SK-N-SH treated with all-trans-retinoic acid at 6 μM for 48 hours (cell line): Measurements from ENCODE around the gene DDX27.

ENCODE experiments used
- ATAC-seq: fragments of 200-7000 bp; cut with Tn5 transposase; 3 replicates; pipeline ENCODE4 v1.9.1; 2020; ENCODE audit warnings: mild to moderate bottlenecking, moderate library complexity
- ARNTL ChIP-seq: fragments of 450-650 bp; formaldehyde crosslinking; IDR thresholded peaks from 2 replicates; pipeline ENCODE4 v1.5.0; 2020; ENCODE audit warnings: low read depth, mild to moderate bottlenecking, moderate library complexity, borderline replicate concordance
- BACH2 ChIP-seq: fragments of 250-450 bp; sonication (Bioruptor Pico); IDR thresholded peaks from 2 replicates; pipeline ENCODE4 v1.9.0; 2021; ENCODE audit warnings: mild to moderate bottlenecking, borderline replicate concordance
- CSDC2 ChIP-seq: fragments of 250-450 bp; sonication (Bioruptor Pico); IDR thresholded peaks from 2 replicates; pipeline ENCODE4 v1.5.0; 2020; ENCODE audit warnings: mild to moderate bottlenecking, moderate library complexity
- ESRRG ChIP-seq: fragments of 250-450 bp; sonication (Bioruptor Pico); IDR thresholded peaks from 2 replicates; pipeline ENCODE4 v1.6.1; 2021; ENCODE audit warnings: mild to moderate bottlenecking
- GLIS3 ChIP-seq: fragments of 250-450 bp; sonication (Bioruptor Pico); IDR thresholded peaks from 2 replicates; pipeline ENCODE4 v1.5.0; 2020; ENCODE audit warnings: mild to moderate bottlenecking, moderate library complexity
- OSR1 ChIP-seq: fragments of 250-450 bp; sonication (Bioruptor Pico); IDR thresholded peaks from 2 replicates; pipeline ENCODE4 v1.8.0; 2022; ENCODE audit warnings: moderate library complexity, mild to moderate bottlenecking, inconsistent platforms
- PPARA ChIP-seq: fragments of 250-450 bp; sonication (Bioruptor Pico); IDR thresholded peaks from 2 replicates; pipeline ENCODE4 v1.5.0; 2020; ENCODE audit warnings: mild to moderate bottlenecking, borderline replicate concordance
- RARB ChIP-seq: fragments of 250-450 bp; sonication (Bioruptor Pico); IDR thresholded peaks from 2 replicates; pipeline ENCODE4 v1.8.0; 2021; ENCODE audit warnings: mild to moderate bottlenecking, moderate library complexity
- TCF4 ChIP-seq: fragments of 250-450 bp; sonication (Bioruptor Pico); IDR thresholded peaks from 2 replicates; pipeline ENCODE4 v1.8.0; 2021; ENCODE audit warnings: mild to moderate bottlenecking, moderate library complexity, borderline replicate concordance
- TOX ChIP-seq: fragments of 250-450 bp; sonication (Bioruptor Pico); IDR thresholded peaks from 2 replicates; pipeline ENCODE4 v1.8.0; 2021; ENCODE audit warnings: mild to moderate bottlenecking, moderate library complexity, borderline replicate concordance
- ZC3H10 ChIP-seq: fragments of 250-450 bp; sonication (Bioruptor Pico); IDR thresholded peaks from 2 replicates; pipeline ENCODE4 v1.5.1; 2021; ENCODE audit warnings: mild to moderate bottlenecking, moderate library complexity
- ZFP3 ChIP-seq: fragments of 250-450 bp; sonication (Bioruptor Pico); IDR thresholded peaks from 2 replicates; pipeline ENCODE4 v1.5.0; 2020; ENCODE audit warnings: mild to moderate bottlenecking, moderate library complexity
- ZFP30 ChIP-seq: fragments of 450-650 bp; formaldehyde crosslinking; IDR thresholded peaks from 2 replicates; pipeline ENCODE4 v1.5.0; 2022; ENCODE audit warnings: mild to moderate bottlenecking, moderate library complexity
- ZNF565 ChIP-seq: fragments of 450-650 bp; formaldehyde crosslinking; conservative IDR thresholded peaks from 2 replicates; pipeline ENCODE4 v1.5.0; 2020; ENCODE audit warnings: low read depth, mild to moderate bottlenecking, moderate library complexity
- ZNF70 ChIP-seq: fragments of 450-650 bp; formaldehyde crosslinking; IDR thresholded peaks from 2 replicates; pipeline ENCODE4 v1.5.0; 2020; ENCODE audit warnings: mild to moderate bottlenecking, moderate library complexity
- ZNF8 ChIP-seq: fragments of 450-650 bp; formaldehyde crosslinking; IDR thresholded peaks from 2 replicates; pipeline ENCODE4 v1.5.0; 2020; ENCODE audit warnings: mild to moderate bottlenecking, moderate library complexity
- TF ChIP-seq, protein P1 (sequence below): fragments of 250-450 bp; sonication (Bioruptor Pico); IDR thresholded peaks from 2 replicates; pipeline ENCODE4 v1.5.1; 2020; ENCODE audit warnings: low read depth, mild to moderate bottlenecking, moderate library complexity
- TF ChIP-seq, protein P2 (sequence below): fragments of 250-450 bp; sonication (Bioruptor Pico); IDR thresholded peaks from 2 replicates; pipeline ENCODE4 v1.5.0; 2020; ENCODE audit warnings: mild to moderate bottlenecking, moderate library complexity
- TF ChIP-seq, protein P3 (sequence below): fragments of 250-450 bp; sonication (Bioruptor Pico); IDR thresholded peaks from 2 replicates; pipeline ENCODE4 v1.5.1; 2021; ENCODE audit warnings: mild to moderate bottlenecking, moderate library complexity
- TF ChIP-seq, protein P4 (sequence below): fragments of 250-450 bp; sonication (Bioruptor Pico); IDR thresholded peaks from 2 replicates; pipeline ENCODE4 v1.8.0; 2021; ENCODE audit warnings: low read depth, mild to moderate bottlenecking, moderate library complexity, borderline replicate concordance
- TF ChIP-seq, protein P5 (sequence below): fragments of 250-450 bp; sonication (Bioruptor Pico); IDR thresholded peaks from 2 replicates; pipeline ENCODE4 v1.8.0; 2020; ENCODE audit warnings: mild to moderate bottlenecking, moderate library complexity, borderline replicate concordance

DDX27 gene

DNA sequence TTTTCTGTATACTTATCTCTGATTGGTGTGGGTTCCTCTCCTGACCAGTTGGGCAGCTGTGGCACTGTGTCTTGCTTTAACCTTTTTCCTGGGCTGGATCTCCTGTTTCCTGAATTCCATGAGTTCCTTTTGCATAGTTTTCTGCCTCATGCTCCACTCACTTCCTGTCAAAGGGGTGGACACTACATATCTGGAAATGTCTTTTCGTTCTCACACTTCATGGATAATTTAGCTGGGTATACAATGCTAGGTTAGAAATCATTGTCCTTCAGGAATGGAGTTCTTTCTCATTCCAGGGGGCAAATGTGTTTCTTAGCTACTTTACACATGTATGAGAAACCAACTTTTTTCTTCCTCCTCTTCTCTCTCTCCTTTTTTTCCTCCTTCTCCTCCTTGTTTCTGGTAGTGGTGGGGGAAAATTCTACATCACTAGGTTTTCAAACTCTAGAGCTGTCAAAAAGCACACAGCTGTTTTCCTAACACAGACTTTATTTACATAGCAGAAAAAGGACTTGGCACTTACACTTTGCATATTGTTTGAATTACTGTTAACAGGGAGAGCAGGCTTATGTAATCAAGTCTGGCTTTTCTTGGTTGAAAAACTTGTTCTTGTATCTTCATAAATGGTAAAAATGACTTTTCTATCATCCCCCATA is 9.0 kb upstream of the DDX27 start:
- TF ChIP-seq PPARA (no peak), ARNTL (no peak), OSR1 (no peak), TOX (CRISPR knock-in tag) (no peak), ESRRG (CRISPR knock-in tag) (no peak), CSDC2 (no peak)
- TF ChIP-seq, protein P1, sequence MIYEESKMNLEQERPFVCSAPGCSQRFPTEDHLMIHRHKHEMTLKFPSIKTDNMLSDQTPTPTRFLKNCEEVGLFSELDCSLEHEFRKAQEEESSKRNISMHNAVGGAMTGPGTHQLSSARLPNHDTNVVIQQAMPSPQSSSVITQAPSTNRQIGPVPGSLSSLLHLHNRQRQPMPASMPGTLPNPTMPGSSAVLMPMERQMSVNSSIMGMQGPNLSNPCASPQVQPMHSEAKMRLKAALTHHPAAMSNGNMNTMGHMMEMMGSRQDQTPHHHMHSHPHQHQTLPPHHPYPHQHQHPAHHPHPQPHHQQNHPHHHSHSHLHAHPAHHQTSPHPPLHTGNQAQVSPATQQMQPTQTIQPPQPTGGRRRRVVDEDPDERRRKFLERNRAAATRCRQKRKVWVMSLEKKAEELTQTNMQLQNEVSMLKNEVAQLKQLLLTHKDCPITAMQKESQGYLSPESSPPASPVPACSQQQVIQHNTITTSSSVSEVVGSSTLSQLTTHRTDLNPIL (CRISPR knock-in tag), result no peak
- TF ChIP-seq, protein P2, sequence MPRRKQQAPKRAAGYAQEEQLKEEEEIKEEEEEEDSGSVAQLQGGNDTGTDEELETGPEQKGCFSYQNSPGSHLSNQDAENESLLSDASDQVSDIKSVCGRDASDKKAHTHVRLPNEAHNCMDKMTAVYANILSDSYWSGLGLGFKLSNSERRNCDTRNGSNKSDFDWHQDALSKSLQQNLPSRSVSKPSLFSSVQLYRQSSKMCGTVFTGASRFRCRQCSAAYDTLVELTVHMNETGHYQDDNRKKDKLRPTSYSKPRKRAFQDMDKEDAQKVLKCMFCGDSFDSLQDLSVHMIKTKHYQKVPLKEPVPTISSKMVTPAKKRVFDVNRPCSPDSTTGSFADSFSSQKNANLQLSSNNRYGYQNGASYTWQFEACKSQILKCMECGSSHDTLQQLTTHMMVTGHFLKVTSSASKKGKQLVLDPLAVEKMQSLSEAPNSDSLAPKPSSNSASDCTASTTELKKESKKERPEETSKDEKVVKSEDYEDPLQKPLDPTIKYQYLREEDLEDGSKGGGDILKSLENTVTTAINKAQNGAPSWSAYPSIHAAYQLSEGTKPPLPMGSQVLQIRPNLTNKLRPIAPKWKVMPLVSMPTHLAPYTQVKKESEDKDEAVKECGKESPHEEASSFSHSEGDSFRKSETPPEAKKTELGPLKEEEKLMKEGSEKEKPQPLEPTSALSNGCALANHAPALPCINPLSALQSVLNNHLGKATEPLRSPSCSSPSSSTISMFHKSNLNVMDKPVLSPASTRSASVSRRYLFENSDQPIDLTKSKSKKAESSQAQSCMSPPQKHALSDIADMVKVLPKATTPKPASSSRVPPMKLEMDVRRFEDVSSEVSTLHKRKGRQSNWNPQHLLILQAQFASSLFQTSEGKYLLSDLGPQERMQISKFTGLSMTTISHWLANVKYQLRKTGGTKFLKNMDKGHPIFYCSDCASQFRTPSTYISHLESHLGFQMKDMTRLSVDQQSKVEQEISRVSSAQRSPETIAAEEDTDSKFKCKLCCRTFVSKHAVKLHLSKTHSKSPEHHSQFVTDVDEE (CRISPR knock-in tag), result no peak
- no peak for ATAC-seq

DNA sequence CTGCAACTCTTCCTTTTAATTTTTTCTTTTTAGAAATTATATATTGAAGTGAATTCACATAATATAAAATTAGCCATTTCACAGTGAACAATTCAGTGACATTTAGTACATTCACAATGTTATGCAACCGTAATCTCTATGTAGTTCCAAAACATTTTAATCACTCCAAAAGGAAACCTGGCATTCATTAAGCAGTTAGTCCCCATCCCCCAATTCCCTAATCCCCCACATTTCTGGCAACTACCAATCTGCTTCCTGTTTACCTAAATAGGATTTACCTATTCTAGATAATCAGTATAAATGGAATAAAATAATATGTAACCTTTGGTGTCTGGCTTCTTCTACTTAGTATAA is 8.5 kb upstream of the DDX27 start:
- no peak for TF ChIP-seq ZNF70 (CRISPR knock-in tag)
- no peak for TF ChIP-seq TOX (CRISPR knock-in tag)
- TF ChIP-seq ZNF565 (CRISPR knock-in tag), result no peak
- no peak for TF ChIP-seq BACH2 (CRISPR knock-in tag)
- TF ChIP-seq, protein P3, sequence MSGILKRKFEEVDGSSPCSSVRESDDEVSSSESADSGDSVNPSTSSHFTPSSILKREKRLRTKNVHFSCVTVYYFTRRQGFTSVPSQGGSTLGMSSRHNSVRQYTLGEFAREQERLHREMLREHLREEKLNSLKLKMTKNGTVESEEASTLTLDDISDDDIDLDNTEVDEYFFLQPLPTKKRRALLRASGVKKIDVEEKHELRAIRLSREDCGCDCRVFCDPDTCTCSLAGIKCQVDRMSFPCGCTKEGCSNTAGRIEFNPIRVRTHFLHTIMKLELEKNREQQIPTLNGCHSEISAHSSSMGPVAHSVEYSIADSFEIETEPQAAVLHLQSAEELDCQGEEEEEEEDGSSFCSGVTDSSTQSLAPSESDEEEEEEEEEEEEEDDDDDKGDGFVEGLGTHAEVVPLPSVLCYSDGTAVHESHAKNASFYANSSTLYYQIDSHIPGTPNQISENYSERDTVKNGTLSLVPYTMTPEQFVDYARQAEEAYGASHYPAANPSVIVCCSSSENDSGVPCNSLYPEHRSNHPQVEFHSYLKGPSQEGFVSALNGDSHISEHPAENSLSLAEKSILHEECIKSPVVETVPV (CRISPR knock-in tag), result no peak
- TF ChIP-seq, protein P1 (CRISPR knock-in tag), result no peak
- TF ChIP-seq ZNF8 (CRISPR knock-in tag), result no peak
- TF ChIP-seq ZFP3 (CRISPR knock-in tag), result no peak
- no peak for ATAC-seq

DNA sequence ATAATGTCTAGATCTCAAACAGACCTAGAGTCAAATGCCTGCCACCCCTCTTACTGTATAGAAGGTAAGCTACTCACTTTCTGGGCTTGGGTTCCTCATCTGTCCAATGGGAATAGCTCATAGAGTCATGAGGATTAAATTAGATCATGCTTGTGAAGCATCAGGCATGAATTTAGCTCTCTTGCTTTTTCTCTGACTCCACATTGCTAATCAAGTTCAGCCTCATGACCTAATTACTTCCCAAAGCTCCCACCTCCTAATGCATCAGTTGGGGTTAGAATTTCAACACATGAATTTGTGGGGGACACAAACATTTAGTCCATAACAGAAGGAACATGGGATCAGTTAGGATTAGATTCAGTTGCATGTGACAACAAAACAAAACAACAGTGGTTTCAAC is 4.6 kb upstream of the DDX27 start:
- no peak for ATAC-seq
- TF ChIP-seq ZNF565 (CRISPR knock-in tag), result no peak
- TF ChIP-seq ZC3H10 (CRISPR knock-in tag), result no peak
- no peak for TF ChIP-seq CSDC2
- TF ChIP-seq, protein P1 (CRISPR knock-in tag), result no peak
- TF ChIP-seq TCF4 (CRISPR knock-in tag), result no peak
- no peak for TF ChIP-seq BACH2 (CRISPR knock-in tag)
- no peak for TF ChIP-seq ZFP30
- no peak for TF ChIP-seq RARB (CRISPR knock-in tag)
- TF ChIP-seq, protein P2 (CRISPR knock-in tag), result no peak
- TF ChIP-seq, protein P4, sequence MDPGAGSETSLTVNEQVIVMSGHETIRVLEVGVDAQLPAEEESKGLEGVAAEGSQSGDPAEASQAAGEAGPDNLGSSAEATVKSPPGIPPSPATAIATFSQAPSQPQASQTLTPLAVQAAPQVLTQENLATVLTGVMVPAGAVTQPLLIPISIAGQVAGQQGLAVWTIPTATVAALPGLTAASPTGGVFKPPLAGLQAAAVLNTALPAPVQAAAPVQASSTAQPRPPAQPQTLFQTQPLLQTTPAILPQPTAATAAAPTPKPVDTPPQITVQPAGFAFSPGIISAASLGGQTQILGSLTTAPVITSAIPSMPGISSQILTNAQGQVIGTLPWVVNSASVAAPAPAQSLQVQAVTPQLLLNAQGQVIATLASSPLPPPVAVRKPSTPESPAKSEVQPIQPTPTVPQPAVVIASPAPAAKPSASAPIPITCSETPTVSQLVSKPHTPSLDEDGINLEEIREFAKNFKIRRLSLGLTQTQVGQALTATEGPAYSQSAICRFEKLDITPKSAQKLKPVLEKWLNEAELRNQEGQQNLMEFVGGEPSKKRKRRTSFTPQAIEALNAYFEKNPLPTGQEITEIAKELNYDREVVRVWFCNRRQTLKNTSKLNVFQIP, result no peak
- TF ChIP-seq, protein P3 (CRISPR knock-in tag), result no peak
- TF ChIP-seq ESRRG (CRISPR knock-in tag), result no peak
- TF ChIP-seq GLIS3 (CRISPR knock-in tag), result no peak
- TF ChIP-seq, protein P5, sequence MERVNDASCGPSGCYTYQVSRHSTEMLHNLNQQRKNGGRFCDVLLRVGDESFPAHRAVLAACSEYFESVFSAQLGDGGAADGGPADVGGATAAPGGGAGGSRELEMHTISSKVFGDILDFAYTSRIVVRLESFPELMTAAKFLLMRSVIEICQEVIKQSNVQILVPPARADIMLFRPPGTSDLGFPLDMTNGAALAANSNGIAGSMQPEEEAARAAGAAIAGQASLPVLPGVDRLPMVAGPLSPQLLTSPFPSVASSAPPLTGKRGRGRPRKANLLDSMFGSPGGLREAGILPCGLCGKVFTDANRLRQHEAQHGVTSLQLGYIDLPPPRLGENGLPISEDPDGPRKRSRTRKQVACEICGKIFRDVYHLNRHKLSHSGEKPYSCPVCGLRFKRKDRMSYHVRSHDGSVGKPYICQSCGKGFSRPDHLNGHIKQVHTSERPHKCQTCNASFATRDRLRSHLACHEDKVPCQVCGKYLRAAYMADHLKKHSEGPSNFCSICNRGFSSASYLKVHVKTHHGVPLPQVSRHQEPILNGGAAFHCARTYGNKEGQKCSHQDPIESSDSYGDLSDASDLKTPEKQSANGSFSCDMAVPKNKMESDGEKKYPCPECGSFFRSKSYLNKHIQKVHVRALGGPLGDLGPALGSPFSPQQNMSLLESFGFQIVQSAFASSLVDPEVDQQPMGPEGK (CRISPR knock-in tag), result no peak
